Hematopoietic multipotent progenitor cell treated with erythropoietin and hydrocortisone succinate and interleukin-3 and kit ligand, for 15 days (in vitro differentiated cells): Measurements from ENCODE around the gene TYW1.
"Not testable (repeated sequence)": the region's sequence is repeated elsewhere in the genome, so short reads cannot be mapped to it uniquely, and the experiment has no call there.

Experiments used
- DNase-seq: peaks from one replicate; pipeline ENCODE4 v3.0.0-alpha.2; 2015; ENCODE audit warnings: low spot score

Gene TYW1

GRCh38 chr7:67045496-67045995 is 48.9 kb downstream of the TYW1 start:
- no peak for DNase-seq

- DNase-seq: not testable (repeated sequence)
Measured at GRCh38 chr7:67046819-67047218, 50.2 kb downstream of the TYW1 start.

- DNase-seq: not testable (repeated sequence)
Measured at GRCh38 chr7:67049908-67050307, 53.3 kb downstream of the TYW1 start.

GRCh38 chr7:67052161-67052560 is 55.5 kb downstream of the TYW1 start:
- not testable (repeated sequence) for DNase-seq

- no peak for DNase-seq
Measured at GRCh38 chr7:67056683-67057082, 60.0 kb downstream of the TYW1 start.

GRCh38 chr7:67061321-67061720 is 64.7 kb downstream of the TYW1 start:
- not testable (repeated sequence) for DNase-seq

GRCh38 chr7:67062802-67063201 is 66.2 kb downstream of the TYW1 start:
- DNase-seq: not testable (repeated sequence)

- DNase-seq: not testable (repeated sequence)
Measured at GRCh38 chr7:67066950-67067622, 70.5 kb downstream of the TYW1 start.

GRCh38 chr7:67076120-67076519 is 79.5 kb downstream of the TYW1 start:
- not testable (repeated sequence) for DNase-seq

- DNase-seq: not testable (repeated sequence)
Measured at GRCh38 chr7:67082880-67083279, 86.2 kb downstream of the TYW1 start.

GRCh38 chr7:67089261-67089660 is 92.6 kb downstream of the TYW1 start:
- not testable (repeated sequence) for DNase-seq

GRCh38 chr7:67091053-67091452 is 94.4 kb downstream of the TYW1 start:
- DNase-seq: not testable (repeated sequence)

GRCh38 chr7:67098031-67098430 is 101.4 kb downstream of the TYW1 start:
- DNase-seq: not testable (repeated sequence)

- not testable (repeated sequence) for DNase-seq
Measured at GRCh38 chr7:67099406-67099805, 102.8 kb downstream of the TYW1 start.

- DNase-seq: not testable (repeated sequence)
Measured at GRCh38 chr7:67100038-67100437, 103.4 kb downstream of the TYW1 start.

- DNase-seq: peak; percentile 10
Measured at GRCh38 chr7:67100956-67101361, 104.3 kb downstream of the TYW1 start.

GRCh38 chr7:67104937-67105336 is 108.3 kb downstream of the TYW1 start:
- not testable (repeated sequence) for DNase-seq

GRCh38 chr7:67105377-67105776 is 108.7 kb downstream of the TYW1 start:
- DNase-seq: no peak

GRCh38 chr7:67106255-67106654 is 109.6 kb downstream of the TYW1 start:
- DNase-seq: not testable (repeated sequence)

- not testable (repeated sequence) for DNase-seq
Measured at GRCh38 chr7:67111342-67111741, 114.7 kb downstream of the TYW1 start.

GRCh38 chr7:67114483-67115246 is 118.0 kb downstream of the TYW1 start:
- not testable (repeated sequence) for DNase-seq

GRCh38 chr7:67120491-67120890 is 123.9 kb downstream of the TYW1 start:
- DNase-seq: not testable (repeated sequence)

GRCh38 chr7:67128257-67128656 is 131.6 kb downstream of the TYW1 start:
- DNase-seq: not testable (repeated sequence)
